PFSK-1 (cell line): ENCODE data around the gene GSG1L.

ENCODE experiments used
- FOXP2 ChIP-seq: optimal IDR thresholded peaks from 2 replicates; pipeline ENCODE3; 2011; ENCODE audit warnings: borderline replicate concordance, control low read depth, inconsistent platforms; ENCODE audit not compliant: insufficient read depth; ENCODE audit errors: extremely low read length, extremely low read depth
- POLR2AphosphoS5 ChIP-seq: IDR thresholded peaks from 2 replicates; pipeline ENCODE4 v1.6.1; 2012; ENCODE audit warnings: low read depth, mild to moderate bottlenecking, control low read depth, low read length, moderate library complexity
- REST ChIP-seq, 2 experiments: IDR thresholded peaks; 2 replicates each; pipeline versions ENCODE4 v1.6.1 to v1.8.0; 2011 to 2012; ENCODE audit warnings: low read depth in 2 of 2, low read length in 2 of 2, control low read depth in 1 of 2, inconsistent platforms in 1 of 2, mild to moderate bottlenecking in 1 of 2, moderate library complexity in 1 of 2; ENCODE audit not compliant: insufficient read depth in 1 of 2
- SIN3A ChIP-seq: IDR thresholded peaks from 2 replicates; pipeline ENCODE4 v1.6.1; 2012; ENCODE audit warnings: mild to moderate bottlenecking, low read length, moderate library complexity, borderline replicate concordance; ENCODE audit not compliant: insufficient read depth
- TAF1 ChIP-seq: IDR thresholded peaks from 2 replicates; pipeline ENCODE4 v1.6.1; 2012; ENCODE audit warnings: low read length, control low read depth, borderline replicate concordance; ENCODE audit not compliant: insufficient read depth

GSG1L gene

GRCh38 chr16:27917949-27918348 lies 145.6 kb downstream of the GSG1L start:
- no peak for TF ChIP-seq SIN3A
- TF ChIP-seq REST (IDR thresholded peaks at IDR 0.05; ENCODE audit: insufficient read depth in 1 of 2, low read depth in 2 of 2, low read length in 2 of 2): no peak
- TF ChIP-seq TAF1: no peak
- TF ChIP-seq POLR2AphosphoS5: no peak
- TF ChIP-seq FOXP2: no peak

- TF ChIP-seq SIN3A: no peak
- no peak for TF ChIP-seq TAF1
- no peak for TF ChIP-seq POLR2AphosphoS5
- no peak for TF ChIP-seq REST (IDR thresholded peaks at IDR 0.05; ENCODE audit: insufficient read depth in 1 of 2, low read depth in 2 of 2, low read length in 2 of 2)
- TF ChIP-seq FOXP2: no peak
Measured at GRCh38 chr16:27911486-27911885, 152.0 kb downstream of the GSG1L start.

- TF ChIP-seq POLR2AphosphoS5 (no peak), SIN3A (no peak), FOXP2 (no peak), TAF1 (no peak), REST (IDR thresholded peaks at IDR 0.05; ENCODE audit: insufficient read depth in 1 of 2, low read depth in 2 of 2, low read length in 2 of 2) (no peak)
Measured at GRCh38 chr16:27907457-27907972, 156.0 kb downstream of the GSG1L start.

GRCh38 chr16:27906883-27907282 lies 156.6 kb downstream of the GSG1L start:
- no peak for TF ChIP-seq REST (IDR thresholded peaks at IDR 0.05; ENCODE audit: insufficient read depth in 1 of 2, low read depth in 2 of 2, low read length in 2 of 2)
- no peak for TF ChIP-seq TAF1
- no peak for TF ChIP-seq FOXP2
- TF ChIP-seq SIN3A: no peak
- no peak for TF ChIP-seq POLR2AphosphoS5
